CD4-positive, alpha-beta memory T cell (primary cell): ENCODE measurements around the gene ENO1. TPM values are rescaled to one million over a fixed set of nuclear protein-coding genes. Genes with fewer than 3 reads are reported as not detected.
A peak's percentile ranks its signal among the peaks of the same experiment; 100 is the strongest.

Experiments used
- CTCF ChIA-PET: fragments of 350-600 bp; sonication (Branson Sonifier 250); formaldehyde crosslinking; loops from one replicate; lab custom pipeline; 2021; ENCODE audit warnings: inconsistent platforms; ENCODE audit not compliant: partially characterized antibody; lab: Charles Lee
- POLR2A ChIA-PET: fragments of 350-600 bp; sonication (Branson Sonifier 250); formaldehyde crosslinking; loops from one replicate; lab custom pipeline; 2021; ENCODE audit not compliant: partially characterized antibody; lab: Charles Lee
- DNase-seq, 5 donors: peaks; one replicate each; pipeline versions ENCODE4 v3.0.0 to v3.0.0-alpha.2; 2020 to 2022; ENCODE audit warnings: mixed read lengths in 1 of 5
- H3K27ac ChIP-seq: one replicate; pipeline ENCODE4 v1.7.0; 2013; ENCODE audit warnings: low read depth, low read length
- H3K27me3 ChIP-seq: 2 replicates; pipeline ENCODE4 v1.7.0; 2013; ENCODE audit warnings: mild to moderate bottlenecking, low read length, moderate library complexity; ENCODE audit not compliant: insufficient read depth
- H3K36me3 ChIP-seq: 2 replicates; pipeline ENCODE4 v1.7.0; 2013; ENCODE audit warnings: mild to moderate bottlenecking, low read length, moderate library complexity; ENCODE audit not compliant: insufficient read depth
- H3K4me1 ChIP-seq: 2 replicates; pipeline ENCODE4 v1.7.0; 2013; ENCODE audit warnings: mild to moderate bottlenecking, low read length, moderate library complexity; ENCODE audit not compliant: insufficient read depth
- H3K4me3 ChIP-seq, 2 donors: one replicate each; pipeline ENCODE4 v1.7.0; 2013; ENCODE audit warnings: low read length in 2 of 2, mild to moderate bottlenecking in 1 of 2
- H3K9me3 ChIP-seq, 2 donors: one replicate each; pipeline ENCODE4 v1.7.0; 2013; ENCODE audit warnings: low read length in 2 of 2, control low read depth in 1 of 2; ENCODE audit not compliant: control insufficient read depth in 1 of 2
- H3K27ac Mint-ChIP-seq, 7 donors: one replicate each; pipeline ENCODE4 v1.8.0; 2020 to 2021; ENCODE audit warnings: mixed read lengths in 7 of 7, mild to moderate bottlenecking in 6 of 7, inconsistent platforms in 3 of 7, moderate library complexity in 3 of 7
- H3K27me3 Mint-ChIP-seq, 2 donors: one replicate each; pipeline ENCODE4 v1.8.0; 2020 to 2021; ENCODE audit warnings: mixed read lengths in 2 of 2
- H3K36me3 Mint-ChIP-seq, 2 donors: one replicate each; pipeline ENCODE4 v1.8.0; 2020 to 2021; ENCODE audit warnings: mixed read lengths in 2 of 2, inconsistent platforms in 1 of 2, mild to moderate bottlenecking in 1 of 2
- H3K4me1 Mint-ChIP-seq, 4 donors: one replicate each; pipeline ENCODE4 v1.8.0; 2020 to 2021; ENCODE audit warnings: mixed read lengths in 4 of 4, mild to moderate bottlenecking in 1 of 4
- H3K4me3 Mint-ChIP-seq, 8 donors: one replicate each; pipeline ENCODE4 v1.8.0; 2020 to 2021; ENCODE audit warnings: mixed read lengths in 8 of 8, mild to moderate bottlenecking in 7 of 8, moderate library complexity in 6 of 8, inconsistent platforms in 3 of 8
- H3K9me3 Mint-ChIP-seq, 8 donors: one replicate each; pipeline ENCODE4 v1.8.0; 2020 to 2021; ENCODE audit warnings: mixed read lengths in 8 of 8, mild to moderate bottlenecking in 5 of 8, inconsistent platforms in 3 of 8, moderate library complexity in 1 of 8
- intact Hi-C: fragments of 100-400 bp; cut with micrococcal nuclease; formaldehyde crosslinking; loops from one replicate; pipeline ENCODE4 v1.15.1; 2023
- polyA plus RNA-seq, 2 donors: library from polyadenylated mRNA; unstranded; fragments of 300-500 nt; fragmentation: Illumina TruSeq; gene quantifications; one replicate each; pipeline ENCODE4 v1.2.3, GENCODE V29; 2021
- total RNA-seq, 2 experiments: library from RNA; stranded (reverse); gene quantifications; one replicate each; pipeline ENCODE4 v1.2.3, GENCODE V29; 2021

The ENO1 gene
- total and polyA plus RNA-seq, 4 experiments from 2014 or later, result 291 to 1,157 (median 688) TPM

DNA sequence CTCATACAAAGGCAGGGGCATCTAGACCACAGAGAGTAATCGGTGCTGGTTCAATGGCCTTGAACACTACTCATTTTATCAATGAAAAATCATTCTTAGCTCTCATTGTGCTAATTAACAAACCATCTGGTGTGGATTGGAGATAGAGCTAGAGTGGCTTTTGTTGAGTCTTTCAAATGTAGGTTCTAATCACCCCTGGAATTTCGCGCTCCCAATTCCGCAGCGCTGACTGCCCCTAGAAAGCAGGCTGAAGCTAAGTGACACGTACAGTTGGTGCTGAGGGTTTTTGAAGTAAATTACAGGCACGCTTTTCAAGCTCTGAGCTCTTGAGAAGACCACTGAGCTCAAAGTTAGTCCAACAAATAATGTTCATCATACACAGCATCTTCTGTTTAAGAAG is 36.0 kb upstream of the ENO1 start:
- intact Hi-C loops, result no loop called here
- no peak overlapping the region for H3K4me3 ChIP-seq
- POLR2A ChIA-PET, result no interaction called here
- H3K4me1 ChIP-seq, result peaks cover 4% of the 10 kb centered on the region
- H3K27me3 ChIP-seq, result no peaks in the 10 kb centered on the region
- Mint-ChIP-seq H3K4me3 (no peak overlapping the region), H3K36me3 (no peaks in the 10 kb centered on the region), H3K27me3 (peaks cover 0 to 6% of the 10 kb centered on the region in 2 donors), H3K4me1 (peaks cover 3 to 6% (median 4%) of the 10 kb centered on the region in 4 donors), H3K27ac (peak overlapping the region in 1 of 7 donors; percentile 37), H3K9me3 (no peaks in the 10 kb centered on the region)
- CTCF ChIA-PET, result interaction anchor here (0.8 to 8.7 kb wide), 5 partner anchors 56 to 96 kb away, joined by 3 to 154 read pairs (median 9); no protein-coding TSS in a partner anchor
- no peak overlapping the region for H3K27ac ChIP-seq
- no peak for DNase-seq
- H3K9me3 ChIP-seq, result no peaks in the 10 kb centered on the region
- H3K36me3 ChIP-seq, result no peaks in the 10 kb centered on the region

DNA sequence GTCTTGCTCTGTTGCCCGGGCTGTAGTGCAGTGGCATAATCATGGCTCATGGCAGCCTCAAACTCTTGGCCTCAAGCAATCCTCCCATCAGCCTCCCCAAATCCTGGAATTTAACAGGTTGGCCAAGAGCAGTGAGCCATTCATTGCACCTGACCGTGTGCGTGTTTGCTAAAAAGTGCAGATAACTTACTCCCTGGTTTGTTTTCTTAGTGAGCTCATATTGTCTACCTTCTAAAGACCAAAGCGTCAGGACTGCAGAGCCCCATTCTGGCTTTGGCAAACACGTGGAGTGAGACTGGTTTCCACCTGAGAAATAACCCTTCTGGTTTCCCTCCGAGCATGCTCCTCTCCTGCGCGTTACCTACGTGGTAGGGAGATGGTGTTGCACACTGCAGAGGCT is 35.0 kb upstream of the ENO1 start:
- DNase-seq, result no peak
- POLR2A ChIA-PET, result no interaction called here
- Histone ChIP-seq H3K4me3 (no peak overlapping the region), H3K27ac (no peak overlapping the region), H3K27me3 (no peaks in the 10 kb centered on the region), H3K36me3 (no peaks in the 10 kb centered on the region), H3K4me1 (peaks cover 4% of the 10 kb centered on the region), H3K9me3 (no peaks in the 10 kb centered on the region)
- peaks cover 3 to 6% (median 4%) of the 10 kb centered on the region in 4 donors for H3K4me1 Mint-ChIP-seq
- H3K27ac Mint-ChIP-seq, result no peak overlapping the region
- CTCF ChIA-PET, result interaction anchor here (2.3 to 8.7 kb wide), 2 partner anchors 75 to 94 kb away, joined by 9 to 154 read pairs; no protein-coding TSS in a partner anchor
- intact Hi-C loops, result no loop called here
- H3K9me3 Mint-ChIP-seq, result no peaks in the 10 kb centered on the region
- H3K27me3 Mint-ChIP-seq, result peaks cover 0 to 6% of the 10 kb centered on the region in 2 donors
- no peak overlapping the region for H3K4me3 Mint-ChIP-seq
- no peaks in the 10 kb centered on the region for H3K36me3 Mint-ChIP-seq

DNA sequence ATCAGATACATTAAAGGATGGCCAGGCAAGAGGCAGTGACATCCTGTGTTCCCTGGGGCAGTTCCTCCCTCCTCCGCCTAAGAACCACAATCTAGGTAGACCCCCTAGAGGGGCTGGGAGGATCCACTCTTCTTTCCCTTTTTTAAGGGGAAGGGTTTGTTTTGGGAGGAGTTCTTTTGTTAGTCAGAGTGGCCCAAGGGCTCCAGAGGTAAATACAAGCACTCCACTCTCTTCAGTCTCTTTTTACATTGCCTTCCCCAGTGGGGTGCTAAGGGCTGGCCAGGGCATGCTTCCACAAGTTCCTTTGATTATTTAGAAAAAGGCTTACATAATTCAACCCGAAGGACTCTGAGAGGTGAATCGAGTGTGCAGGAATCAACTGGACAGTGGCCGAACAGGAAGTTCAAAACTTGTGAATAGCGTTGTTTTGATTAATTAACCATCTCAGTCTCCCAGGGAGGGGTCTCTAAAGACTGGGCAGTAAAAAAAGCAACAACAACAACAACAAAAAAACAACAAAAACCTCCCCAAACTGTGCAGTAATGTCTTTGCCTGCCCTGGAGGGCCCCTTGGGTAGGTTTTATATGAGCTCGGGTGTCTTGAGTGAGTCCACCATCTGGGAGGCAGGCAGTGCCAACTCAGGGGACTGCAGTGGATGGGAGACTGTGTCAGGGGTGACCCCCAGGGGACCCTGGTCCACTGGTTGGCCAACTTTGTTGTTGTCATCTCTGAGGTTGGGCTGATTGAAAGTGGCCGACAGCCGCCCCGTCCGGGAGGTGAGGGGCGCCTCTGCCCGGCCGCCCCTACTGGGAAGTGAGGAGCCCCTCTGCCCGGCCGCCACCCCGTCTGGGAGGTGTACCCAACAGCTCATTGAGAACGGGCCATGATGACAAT is 33.2 kb upstream of the ENO1 start:
- Mint-ChIP-seq H3K36me3 (no peaks in the 10 kb centered on the region), H3K9me3 (no peaks in the 10 kb centered on the region), H3K27ac (peak overlapping the region in 1 of 7 donors; percentile 47), H3K4me3 (no peak overlapping the region), H3K27me3 (peaks cover 0 to 6% of the 10 kb centered on the region in 2 donors), H3K4me1 (no peaks in the 10 kb centered on the region)
- Histone ChIP-seq H3K36me3 (no peaks in the 10 kb centered on the region), H3K9me3 (no peaks in the 10 kb centered on the region), H3K4me1 (no peaks in the 10 kb centered on the region), H3K4me3 (no peak overlapping the region), H3K27ac (no peak overlapping the region), H3K27me3 (no peaks in the 10 kb centered on the region)
- intact Hi-C loops, result no loop called here
- POLR2A ChIA-PET, result no interaction called here
- no peak for DNase-seq
- CTCF ChIA-PET, result interaction anchor here (2.0 kb wide), 1 partner anchor 77 kb away, joined by 5 read pairs; no protein-coding TSS in a partner anchor

DNA sequence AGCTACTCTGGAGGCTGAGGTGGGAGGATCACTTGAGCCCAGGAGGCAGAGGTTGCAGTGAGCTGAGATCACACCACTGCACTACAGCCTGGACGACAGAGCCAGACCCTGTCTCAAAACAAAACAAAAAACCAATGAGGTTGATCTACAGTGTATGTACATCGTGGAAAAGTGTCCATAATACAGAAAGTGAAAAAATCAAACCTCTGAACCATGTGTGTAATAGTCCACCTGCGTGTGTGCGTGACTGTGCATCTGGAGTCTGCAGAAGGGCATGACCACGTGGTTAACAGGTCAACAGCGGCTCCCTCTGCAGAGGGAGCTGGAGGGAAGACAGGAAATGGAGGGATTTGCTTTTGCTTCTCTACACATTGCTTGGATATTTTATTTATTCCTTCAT is 32.4 kb upstream of the ENO1 start:
- no peaks in the 10 kb centered on the region for H3K9me3 Mint-ChIP-seq
- POLR2A ChIA-PET, result no interaction called here

DNA sequence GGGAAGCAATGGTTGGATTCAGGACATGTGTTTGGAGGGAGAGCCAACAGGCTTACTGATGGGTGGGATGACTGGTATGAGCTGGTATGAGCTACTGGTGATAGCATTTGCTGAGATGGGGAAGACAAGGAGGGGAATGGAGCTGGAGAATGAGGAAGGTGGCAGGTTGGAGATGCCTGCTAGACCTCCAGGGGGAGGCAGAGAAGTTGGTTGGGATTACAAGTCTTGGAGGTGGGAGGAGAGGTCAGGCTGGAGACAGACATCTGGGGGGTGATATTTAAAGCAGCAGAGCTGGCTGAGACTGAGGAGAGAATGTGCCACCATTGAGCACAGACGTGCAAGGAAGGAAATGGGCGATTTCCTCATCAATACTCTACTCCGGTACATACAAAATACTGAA is 31.8 kb upstream of the ENO1 start:
- Histone ChIP-seq H3K27me3 (no peaks in the 10 kb centered on the region), H3K4me1 (no peaks in the 10 kb centered on the region), H3K36me3 (no peaks in the 10 kb centered on the region), H3K4me3 (no peak overlapping the region), H3K27ac (no peak overlapping the region), H3K9me3 (no peaks in the 10 kb centered on the region)
- ChIA-PET CTCF (interaction anchor here (2.0 kb wide), 1 partner anchor 79 kb away, joined by 5 read pairs; no protein-coding TSS in a partner anchor), POLR2A (no interaction called here)
- Mint-ChIP-seq H3K36me3 (no peaks in the 10 kb centered on the region), H3K4me3 (no peak overlapping the region), H3K27me3 (peaks cover 0 to 4% of the 10 kb centered on the region in 2 donors), H3K4me1 (peaks cover 0 to 5% (median 1%) of the 10 kb centered on the region in 4 donors), H3K9me3 (no peaks in the 10 kb centered on the region), H3K27ac (peak overlapping the region in 2 of 7 donors; percentile 12 to 48)
- DNase-seq, result no peak
- intact Hi-C loops, result no loop called here

More for the DNA sequence above, 32.4 kb upstream of the ENO1 start:
- no peak overlapping the region for H3K4me3 ChIP-seq
- peaks cover 0 to under 1% (median under 1%) of the 10 kb centered on the region in 4 donors for H3K4me1 Mint-ChIP-seq
- peaks cover 0 to 4% of the 10 kb centered on the region in 2 donors for H3K27me3 Mint-ChIP-seq
- no peak overlapping the region for H3K4me3 Mint-ChIP-seq
- no peaks in the 10 kb centered on the region for H3K36me3 ChIP-seq
- no peak overlapping the region for H3K27ac Mint-ChIP-seq
- H3K27ac ChIP-seq, result no peak overlapping the region
- no peak for DNase-seq
- H3K36me3 Mint-ChIP-seq, result no peaks in the 10 kb centered on the region
- intact Hi-C loops, result no loop called here
- H3K9me3 ChIP-seq, result no peaks in the 10 kb centered on the region
- H3K27me3 ChIP-seq, result no peaks in the 10 kb centered on the region
- CTCF ChIA-PET, result interaction anchor here (2.0 kb wide), 1 partner anchor 78 kb away, joined by 5 read pairs; no protein-coding TSS in a partner anchor
- no peaks in the 10 kb centered on the region for H3K4me1 ChIP-seq

DNA sequence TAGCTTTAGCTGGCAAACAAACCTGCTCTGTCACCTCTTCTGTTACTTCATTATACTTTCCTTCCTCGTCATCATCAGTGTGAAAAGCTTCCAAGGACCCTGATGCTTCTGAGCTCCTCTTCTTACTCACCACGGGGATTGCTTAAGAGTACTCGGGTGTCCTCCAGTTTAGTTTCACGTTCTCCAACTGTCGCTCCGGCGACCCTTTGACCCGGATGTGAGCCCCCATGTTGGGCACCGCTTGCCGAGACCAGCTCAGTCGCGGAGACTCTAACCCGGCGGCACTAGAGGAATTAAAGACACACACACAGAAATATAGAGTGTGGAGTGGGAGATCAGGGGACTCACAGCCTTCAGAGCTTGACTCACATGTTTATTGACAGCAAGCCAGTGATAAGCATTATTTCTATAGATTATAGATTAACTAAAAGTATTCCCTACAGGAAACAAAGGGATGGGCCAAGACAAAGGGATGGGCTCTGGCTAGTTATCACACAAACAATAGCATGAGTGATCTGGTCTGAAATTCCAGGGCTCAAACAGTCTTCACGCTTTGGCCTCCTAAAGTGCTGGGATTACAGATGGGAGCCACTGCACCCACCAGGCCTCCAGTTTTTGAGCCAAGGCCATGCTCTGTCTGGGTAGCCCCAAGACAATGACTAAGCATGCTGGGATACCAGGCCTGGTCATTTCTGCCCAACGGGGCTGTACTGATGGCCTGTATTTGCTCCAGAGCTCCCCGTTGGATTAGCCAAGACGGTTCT is 30.1 kb upstream of the ENO1 start:
- H3K27me3 ChIP-seq, result no peaks in the 10 kb centered on the region
- H3K9me3 Mint-ChIP-seq, result no peaks in the 10 kb centered on the region
- ChIA-PET POLR2A (no interaction called here), CTCF (interaction anchor here (1.3 to 1.8 kb wide), 2 partner anchors 10 to 96 kb away, joined by 3 to 4 read pairs; no protein-coding TSS in a partner anchor)
- H3K27ac ChIP-seq, result no peak overlapping the region
- H3K4me1 ChIP-seq, result no peaks in the 10 kb centered on the region
- H3K9me3 ChIP-seq, result no peaks in the 10 kb centered on the region
- H3K36me3 Mint-ChIP-seq, result no peaks in the 10 kb centered on the region
- no peaks in the 10 kb centered on the region for H3K36me3 ChIP-seq
- H3K27ac Mint-ChIP-seq, result peak overlapping the region in 2 of 7 donors; percentile 42 to 75
- no peak overlapping the region for H3K4me3 ChIP-seq
- peaks cover 0 to 5% (median 1%) of the 10 kb centered on the region in 4 donors for H3K4me1 Mint-ChIP-seq
- peaks cover 0 to 4% of the 10 kb centered on the region in 2 donors for H3K27me3 Mint-ChIP-seq
- no peak for DNase-seq
- no peak overlapping the region for H3K4me3 Mint-ChIP-seq
- intact Hi-C loops, result no loop called here
